VCaP (cell line): ENCODE data around the gene TTC17.

Experiments
- H3K27ac ChIP-seq: fragments of 450-650 bp; 2 replicates; pipeline ENCODE4 v1.5.1; 2017
- CTCF ChIP-seq: fragments of 450-650 bp; conservative IDR thresholded peaks from 2 replicates; pipeline ENCODE4 v1.5.1; 2017; ENCODE audit warnings: mild to moderate bottlenecking, moderate library complexity

Gene TTC17

GRCh38 chr11:43354311-43354710 lies 4.4 kb upstream of the TTC17 start:
- H3K27ac ChIP-seq = no peak overlapping the region
- TF ChIP-seq CTCF = no peak

GRCh38 chr11:43356336-43356735 lies 2.4 kb upstream of the TTC17 start:
- no peak overlapping the region for H3K27ac ChIP-seq
- TF ChIP-seq CTCF = no peak

- peak overlapping the region; percentile 87 for H3K27ac ChIP-seq
- no peak for TF ChIP-seq CTCF
These were observed 380 bp upstream of the TTC17 start for GRCh38 chr11:43358279-43358800.

- TF ChIP-seq CTCF = no peak
- peak overlapping the region; percentile 87 for H3K27ac ChIP-seq
These were observed 700 bp downstream of the TTC17 start for GRCh38 chr11:43359422-43359818.

- TF ChIP-seq CTCF = no peak
- no peak overlapping the region for H3K27ac ChIP-seq
These were observed 1.8 kb downstream of the TTC17 start for GRCh38 chr11:43360361-43361032.

GRCh38 chr11:43366677-43367076 lies 8.0 kb downstream of the TTC17 start:
- TF ChIP-seq CTCF = no peak
- no peak overlapping the region for H3K27ac ChIP-seq

DNA sequence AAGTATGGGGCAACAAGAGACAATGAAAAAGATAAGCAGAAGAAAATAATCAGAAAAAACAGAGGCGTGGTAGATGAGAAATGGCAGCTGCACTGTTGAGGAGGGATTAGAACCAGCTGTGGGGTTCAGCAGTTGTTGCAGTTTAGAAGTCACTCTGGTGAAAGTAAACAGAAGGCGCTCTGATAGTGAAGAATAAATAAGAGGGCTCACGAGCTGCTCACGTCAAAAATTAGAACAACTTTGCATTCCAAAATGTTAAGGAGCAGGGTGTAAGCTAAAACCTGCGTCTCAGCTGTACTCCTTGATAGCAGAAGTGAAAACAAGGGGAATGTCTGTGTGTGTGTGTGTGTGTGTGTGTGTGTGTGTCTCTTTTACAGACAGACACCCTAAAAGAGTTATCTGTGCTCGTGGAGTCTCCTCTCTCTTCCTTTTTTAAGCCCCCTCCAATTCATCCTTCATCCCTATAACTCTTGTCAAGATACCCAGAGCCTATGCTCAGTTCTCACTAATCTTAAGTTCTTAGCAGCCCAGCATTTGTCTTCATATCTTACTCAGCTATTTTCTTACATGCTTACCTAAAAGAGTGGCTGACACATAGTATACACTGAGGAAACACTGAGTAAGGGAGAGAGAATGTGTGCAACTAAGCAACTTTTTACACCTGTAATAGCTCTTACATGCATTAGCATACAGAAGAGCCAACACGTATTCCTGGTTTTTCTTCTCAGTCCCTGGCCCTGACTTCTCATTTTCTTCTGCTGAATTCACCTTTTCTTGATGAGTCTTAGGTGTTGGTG lies 8.9 kb downstream of the TTC17 start:
- H3K27ac ChIP-seq = no peak overlapping the region
- TF ChIP-seq CTCF = no peak
